SIG-M5 (cell line): ENCODE measurements around the gene NTRK1.
"Not testable (repeated sequence)": the region's sequence is repeated elsewhere in the genome, so short reads cannot be mapped to it uniquely, and the experiment has no call there.

Experiments
- DNase-seq: peaks from one replicate; lab custom pipeline; 2025; lab: John Stamatoyannopoulos, UW

Gene NTRK1

DNA sequence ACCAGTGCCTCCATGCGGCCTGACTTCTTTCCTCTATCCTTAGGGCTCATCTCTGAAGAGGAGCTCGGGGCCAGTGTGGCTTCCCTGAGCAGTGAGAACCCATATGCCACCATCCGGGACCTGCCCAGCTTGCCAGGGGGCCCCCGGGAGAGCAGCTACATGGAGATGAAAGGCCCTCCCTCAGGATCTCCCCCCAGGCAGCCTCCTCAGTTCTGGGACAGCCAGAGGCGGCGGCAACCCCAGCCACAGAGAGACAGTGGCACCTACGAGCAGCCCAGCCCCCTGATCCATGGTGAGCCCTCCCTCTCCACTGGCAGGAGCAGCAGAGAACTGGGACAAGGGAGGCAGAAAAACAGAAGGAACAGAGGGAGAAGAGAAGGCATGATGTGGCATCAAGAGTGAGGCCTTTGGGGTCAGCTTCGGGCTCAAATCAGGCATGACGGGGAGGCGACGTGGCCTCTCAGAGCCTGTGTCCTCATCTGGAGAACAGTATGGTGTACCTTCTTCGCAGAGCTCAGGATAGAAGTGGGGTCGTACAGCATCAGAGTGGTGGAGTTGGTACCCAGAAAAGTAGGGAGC, 53.2 kb downstream of the NTRK1 start:
- DNase-seq = no peak

DNA sequence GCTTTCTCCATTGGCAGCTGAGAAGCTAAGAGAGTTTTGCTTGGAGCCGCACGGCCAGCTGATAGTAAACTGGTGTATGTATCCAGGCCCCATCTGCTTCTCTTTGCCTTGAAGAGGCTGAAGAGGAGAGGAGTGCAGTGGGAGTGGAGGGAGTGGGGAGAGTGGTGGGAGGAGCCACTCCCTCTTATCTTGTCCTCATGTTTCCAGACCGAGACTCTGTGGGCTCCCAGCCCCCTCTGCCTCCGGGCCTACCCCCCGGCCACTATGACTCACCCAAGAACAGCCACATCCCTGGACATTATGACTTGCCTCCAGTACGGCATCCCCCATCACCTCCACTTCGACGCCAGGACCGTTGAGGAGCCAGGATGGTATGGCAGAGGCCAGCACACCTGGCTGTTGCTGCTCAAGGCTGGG, 53.8 kb downstream of the NTRK1 start:
- no peak for DNase-seq

DNA sequence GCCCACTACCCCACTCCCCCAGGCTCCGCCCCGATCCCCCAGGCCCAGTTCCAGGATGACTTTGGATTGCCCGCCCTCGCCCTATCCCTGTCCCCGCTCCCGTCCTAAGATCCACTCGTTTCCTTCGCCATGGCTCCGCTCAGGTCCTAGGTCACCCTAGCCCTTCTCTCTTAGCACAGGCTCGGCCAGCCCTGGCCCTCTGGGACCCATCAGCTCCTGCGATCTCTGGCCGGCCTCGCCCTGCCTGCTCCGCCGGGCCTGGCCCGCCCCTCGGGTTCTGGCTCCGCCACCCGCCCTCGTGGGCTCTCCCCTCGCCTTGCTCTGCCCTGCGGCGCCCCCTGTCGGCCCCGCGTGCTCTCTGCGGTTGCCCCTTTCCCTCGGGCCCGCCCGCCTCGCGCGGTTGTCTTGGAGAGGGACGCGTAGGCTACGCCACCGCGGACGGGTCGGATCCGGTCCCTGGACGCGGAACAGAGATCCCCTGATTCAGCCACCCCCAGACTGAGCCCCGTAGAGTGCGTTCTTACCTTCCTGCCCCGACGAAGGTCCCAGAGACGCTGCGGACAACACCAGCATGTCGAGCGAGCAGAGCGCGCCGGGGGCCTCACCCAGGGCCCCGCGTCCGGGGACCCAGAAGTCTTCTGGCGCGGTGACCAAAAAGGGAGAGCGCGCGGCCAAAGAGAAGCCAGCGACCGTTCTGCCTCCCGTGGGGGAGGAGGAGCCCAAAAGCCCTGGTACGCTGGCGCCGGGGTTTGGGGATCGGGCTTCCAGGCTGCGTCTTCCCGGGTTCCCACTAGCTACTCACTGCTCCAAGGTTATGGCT, 59.8 kb downstream of the NTRK1 start, which contains the start of gene LRRC71:
LRRC71 (plus strand) TSS at position 400 of the 820 bp plus-strand sequence; CDS start at position 572, 172 bp downstream.
- no peak for DNase-seq

DNA sequence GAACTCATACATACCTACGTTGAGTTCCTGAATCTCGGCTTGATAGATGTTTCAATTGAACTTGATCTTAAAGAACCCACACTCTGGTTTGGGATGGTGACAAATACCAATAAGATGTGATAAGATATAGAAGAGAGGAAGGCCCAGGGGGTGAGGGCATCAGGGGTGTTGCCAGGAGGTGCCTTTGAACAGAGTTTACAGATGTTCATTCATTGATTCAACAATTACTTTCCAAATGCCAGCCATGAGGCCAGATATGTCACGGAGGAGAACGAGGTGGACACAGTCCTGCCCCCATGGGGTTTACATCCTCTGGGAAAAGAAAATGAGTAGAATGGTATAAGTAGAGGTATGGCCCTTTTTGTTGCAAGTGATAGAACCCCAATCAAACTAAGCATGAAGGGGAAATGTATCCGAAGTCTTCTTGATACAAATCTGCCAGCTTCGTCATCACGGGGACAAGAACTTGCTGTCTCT, 60.4 kb downstream of the NTRK1 start:
- DNase-seq = no peak

DNA sequence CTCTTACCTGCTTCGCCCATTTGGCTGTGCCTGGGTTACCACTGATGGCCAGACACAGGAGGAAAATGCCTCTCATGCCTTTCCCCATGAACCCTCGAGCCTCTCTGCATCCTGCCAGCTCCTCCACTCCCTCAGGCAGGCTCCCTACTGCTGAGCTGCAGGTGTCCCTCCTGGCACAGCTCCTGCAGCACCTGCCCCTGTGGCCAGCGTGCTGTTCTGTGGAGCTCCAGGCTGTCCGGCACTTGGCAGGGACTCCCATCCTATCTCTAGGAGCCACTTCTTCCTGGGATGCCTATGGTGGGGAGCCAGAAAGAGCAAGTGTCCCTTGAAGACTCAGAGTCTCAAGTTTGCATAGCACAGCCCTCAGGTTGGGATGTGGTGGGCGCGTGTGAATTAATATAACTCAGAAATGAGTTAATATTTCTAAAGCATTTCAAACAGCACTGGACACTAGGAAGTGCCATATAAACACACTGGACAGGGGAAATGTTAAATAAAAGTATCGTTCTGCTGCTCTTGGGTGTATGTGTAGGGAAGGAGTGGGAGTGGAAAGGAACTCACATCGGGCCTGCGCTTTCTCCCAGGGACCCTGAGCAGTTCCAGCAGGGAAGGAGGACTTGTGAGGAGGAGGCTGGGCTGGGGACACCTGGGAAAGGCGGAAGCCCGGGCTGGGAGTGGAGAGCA, 62.5 kb downstream of the NTRK1 start:
- DNase-seq = no peak

DNA sequence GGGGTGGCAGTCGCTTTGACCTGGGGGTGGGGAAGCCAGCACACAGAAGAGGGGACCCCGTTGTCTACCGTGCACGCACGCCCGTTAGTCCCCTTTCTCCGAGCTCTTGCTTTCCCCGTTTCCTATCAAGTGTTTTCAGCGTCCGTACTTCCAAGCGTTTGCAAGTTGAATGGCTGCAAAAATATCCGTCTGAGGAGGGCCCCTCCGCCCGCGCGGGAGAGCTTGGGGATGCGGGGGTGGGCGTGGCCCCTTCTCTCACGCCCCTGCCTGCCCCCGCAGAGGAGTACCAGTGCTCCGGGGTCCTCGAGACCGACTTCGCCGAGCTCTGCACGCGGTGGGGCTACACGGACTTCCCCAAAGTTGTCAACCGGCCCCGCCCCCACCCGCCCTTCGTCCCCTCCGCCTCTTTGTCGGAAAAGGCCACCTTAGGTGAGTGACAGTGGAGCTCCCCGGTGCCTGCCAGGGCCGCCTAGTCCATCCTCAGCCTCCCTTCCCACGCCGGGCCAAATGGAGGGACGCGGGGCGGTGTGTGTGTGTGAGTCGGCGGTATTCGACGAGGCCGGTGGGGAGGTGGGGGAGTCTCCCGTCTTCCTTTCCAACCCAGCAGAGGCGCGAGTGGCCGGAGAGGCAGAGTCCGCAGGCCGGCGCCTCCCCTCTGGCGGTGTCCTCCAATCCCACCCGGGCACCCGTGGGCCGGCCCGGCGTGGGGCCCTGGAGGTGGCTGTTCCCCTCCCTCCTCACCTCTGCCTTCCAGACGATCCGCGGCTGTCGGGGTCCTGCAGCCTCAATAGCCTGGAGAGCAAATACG, 63.2 kb downstream of the NTRK1 start:
- no peak for DNase-seq

DNA sequence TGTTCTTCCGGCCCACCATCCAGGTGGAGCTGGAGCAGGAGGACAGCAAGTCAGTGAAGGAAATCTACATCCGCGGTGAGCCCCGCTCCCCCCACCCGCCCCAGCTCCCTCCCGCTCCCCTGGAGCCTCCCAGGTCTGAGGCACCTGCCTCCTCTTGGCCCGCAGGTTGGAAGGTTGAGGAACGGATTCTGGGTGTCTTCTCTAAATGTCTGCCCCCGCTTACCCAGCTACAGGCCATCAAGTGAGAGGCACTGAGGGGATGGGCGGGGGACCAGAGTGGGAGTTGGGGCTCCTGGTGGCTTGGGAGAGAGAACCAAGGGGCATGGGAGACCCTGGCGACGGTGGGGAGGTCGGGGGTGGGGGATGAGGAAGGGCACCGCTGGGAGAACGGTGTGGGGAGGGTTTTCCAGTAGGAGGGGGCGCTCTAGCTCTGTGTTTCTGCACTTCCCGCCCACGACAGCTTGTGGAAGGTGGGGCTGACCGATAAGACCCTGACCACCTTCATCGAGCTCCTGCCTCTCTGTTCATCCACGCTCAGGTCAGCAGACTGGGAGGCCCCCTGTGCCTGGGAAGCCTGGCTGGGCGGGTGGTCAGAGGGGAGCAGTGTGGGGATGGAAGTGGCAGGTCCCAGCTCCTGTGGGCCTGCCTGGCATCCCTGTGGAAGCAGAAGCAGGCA, 64.0 kb downstream of the NTRK1 start:
- DNase-seq = no peak

DNA sequence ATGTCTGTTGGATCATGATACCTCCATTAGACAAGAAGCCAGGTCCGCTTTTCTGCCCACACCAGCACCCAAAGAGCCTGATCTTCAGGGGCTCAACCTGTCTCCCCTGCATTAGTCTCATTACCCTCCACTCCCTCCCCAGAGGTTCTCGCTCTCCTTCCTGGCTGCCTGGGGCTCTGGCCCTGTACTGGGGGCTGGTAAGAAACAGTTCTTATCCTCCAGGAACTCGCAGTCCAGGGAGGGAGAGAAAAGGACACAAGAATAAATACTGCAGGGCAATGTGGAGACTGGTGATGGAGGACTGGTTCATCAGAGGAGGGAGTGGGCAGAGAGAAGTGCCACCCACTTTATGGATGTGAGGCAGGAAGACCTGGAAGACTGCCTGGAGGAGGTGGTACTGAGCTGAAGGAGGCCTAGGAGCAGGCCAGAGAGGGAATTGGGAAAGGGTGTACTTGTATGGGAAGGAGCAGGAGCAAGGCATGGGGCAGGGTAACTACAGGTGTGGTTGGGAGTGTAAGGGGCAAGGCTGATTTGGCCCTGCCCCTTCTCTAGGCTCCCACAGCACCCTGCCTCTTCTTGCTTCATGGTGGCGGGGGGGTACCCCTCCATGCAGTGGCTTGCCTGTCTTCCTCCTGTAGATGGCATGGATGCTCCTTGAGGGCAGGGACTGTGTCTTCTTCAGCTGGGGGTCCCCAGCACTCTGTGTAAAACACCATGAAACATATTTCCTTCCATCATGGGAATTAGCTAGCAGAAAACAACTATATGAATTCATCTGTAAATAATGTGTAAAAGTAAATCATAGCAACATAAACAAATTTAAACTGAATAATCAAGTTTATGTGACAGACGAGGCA, 64.7 kb downstream of the NTRK1 start:
- no peak for DNase-seq

DNA sequence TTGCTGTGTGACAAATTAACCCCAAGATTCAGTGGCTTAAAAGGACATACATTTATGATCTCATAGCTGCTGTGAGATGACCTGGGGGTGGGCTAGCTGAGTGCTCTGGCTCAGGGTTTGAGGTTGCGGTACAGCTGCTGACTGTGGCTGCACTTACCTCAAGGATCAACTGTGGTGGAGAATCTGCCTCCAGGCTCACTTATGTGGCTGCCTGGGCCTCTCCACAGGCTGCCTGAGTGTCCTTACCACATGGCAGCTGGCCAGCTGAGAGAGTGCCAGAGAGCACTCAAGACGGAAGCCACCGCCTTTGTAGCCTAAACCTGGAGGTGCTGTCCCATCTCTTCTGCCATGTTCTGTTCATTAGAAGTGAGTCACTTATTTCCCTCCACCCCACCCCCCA, 65.5 kb downstream of the NTRK1 start:
- DNase-seq = no peak

DNA sequence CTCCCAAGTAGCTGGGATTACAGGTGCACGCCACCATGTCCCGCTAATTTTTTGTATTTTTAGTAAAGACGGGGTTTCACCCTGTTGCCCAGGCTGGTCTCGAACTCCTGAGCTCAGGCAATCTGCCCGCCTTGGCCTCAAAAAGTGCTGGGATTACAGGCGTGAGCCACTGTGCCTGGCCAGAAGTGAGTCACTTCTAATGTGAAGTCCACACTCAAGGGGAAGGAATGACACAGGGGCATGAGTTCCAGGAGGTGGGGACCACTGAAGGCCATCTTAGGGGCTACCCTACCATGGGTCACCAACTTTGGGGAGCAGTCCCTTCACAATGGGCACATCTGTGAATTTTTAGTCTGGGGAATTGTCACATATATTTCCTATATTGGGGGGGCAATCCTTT, 66.0 kb downstream of the NTRK1 start:
- not testable (repeated sequence) for DNase-seq

DNA sequence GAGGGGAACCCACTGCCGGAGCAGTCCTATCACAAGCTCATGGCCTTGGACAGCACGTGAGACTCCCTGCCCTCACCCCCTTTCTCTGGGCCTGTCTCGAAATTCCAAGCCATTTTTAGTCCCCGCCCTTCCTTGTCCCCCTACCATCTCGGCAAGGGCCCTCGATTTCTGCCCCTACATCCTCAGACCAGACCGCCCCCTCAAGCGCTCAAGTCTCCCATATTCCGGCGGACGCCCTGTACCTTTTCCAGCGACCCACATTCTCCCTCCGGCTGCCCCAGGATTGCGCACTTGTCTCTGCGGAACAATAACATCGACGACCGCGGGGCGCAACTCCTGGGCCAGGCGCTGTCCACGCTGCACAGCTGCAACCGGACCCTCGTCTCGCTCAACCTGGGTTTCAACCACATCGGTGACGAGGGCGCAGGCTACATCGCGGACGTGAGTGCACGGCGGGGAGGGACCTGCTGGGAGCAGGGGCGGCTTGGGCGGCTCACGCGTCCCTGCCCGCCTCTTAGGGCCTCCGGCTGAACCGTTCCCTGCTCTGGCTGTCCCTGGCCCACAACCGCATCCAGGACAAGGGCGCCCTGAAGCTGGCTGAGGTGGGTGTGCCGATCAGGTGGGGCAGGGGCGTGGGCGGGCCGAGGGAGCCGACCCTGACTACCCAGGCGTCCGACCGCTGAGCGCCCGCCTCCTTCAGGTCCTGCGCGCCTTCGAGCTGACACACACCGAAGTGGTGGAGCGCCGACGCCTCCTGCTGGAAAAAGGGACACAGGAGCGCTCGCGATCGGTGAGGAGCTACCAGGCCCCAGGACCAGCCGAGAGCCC, 66.8 kb downstream of the NTRK1 start:
- DNase-seq = no peak

DNA sequence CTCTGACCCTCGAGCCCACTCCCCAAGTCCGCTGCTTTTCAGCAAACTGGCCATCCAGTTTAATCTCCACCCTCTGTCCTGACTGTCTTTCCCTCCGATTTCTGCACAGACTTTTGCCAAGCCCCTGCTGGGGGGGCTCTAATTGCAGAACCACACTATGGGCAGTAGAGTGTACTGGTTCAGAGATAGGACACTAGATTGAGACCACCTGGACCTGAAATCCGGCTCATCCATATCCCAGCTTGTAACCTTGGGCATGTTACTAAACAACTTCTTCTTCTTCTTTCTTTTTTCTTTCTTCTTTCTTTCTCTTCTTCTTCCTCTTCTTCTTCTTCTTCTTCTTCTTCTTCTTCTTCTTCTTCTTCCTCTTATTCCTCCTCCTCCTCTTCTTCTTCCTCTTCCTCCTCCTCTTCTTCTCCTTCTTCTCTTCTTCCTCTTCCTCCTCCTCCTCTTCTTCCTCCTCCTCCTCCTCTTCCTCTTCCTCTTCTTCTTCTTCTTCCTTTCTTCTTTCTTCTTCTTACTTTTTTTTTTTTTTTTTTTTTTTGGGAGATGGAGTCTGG, 67.5 kb downstream of the NTRK1 start:
- no peak for DNase-seq

DNA sequence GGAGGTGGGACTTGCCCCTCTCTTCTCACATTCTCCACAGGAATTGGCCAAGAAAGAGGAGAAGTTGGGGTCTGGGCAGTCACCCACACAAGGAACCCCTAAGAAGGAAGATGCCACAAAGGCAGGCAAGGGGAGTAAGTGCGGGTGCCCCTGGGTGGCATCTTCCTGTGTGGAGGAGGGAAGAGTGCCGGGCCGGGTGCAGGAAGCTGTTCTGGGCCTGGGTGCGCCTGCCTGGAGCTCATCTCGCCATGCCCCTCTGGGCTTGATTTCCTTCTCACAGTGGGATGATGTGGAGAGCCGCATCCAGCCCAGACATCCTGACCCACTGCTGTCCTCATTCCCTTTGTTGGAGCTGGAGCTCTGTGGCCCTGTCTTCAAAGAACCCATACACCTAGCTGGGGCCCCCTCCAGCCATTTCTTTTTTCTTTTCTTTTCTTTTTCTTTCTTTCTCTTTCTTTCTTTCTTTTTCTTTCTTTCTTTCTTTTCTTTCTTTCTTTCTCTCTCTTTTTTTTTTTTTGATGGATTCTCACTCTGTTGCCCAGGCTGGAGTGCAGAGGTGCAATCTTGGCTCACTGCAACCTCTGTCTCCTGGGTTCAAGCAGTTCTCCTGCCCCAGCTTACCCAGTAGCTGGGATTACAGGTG, 69.1 kb downstream of the NTRK1 start:
- no peak for DNase-seq

DNA sequence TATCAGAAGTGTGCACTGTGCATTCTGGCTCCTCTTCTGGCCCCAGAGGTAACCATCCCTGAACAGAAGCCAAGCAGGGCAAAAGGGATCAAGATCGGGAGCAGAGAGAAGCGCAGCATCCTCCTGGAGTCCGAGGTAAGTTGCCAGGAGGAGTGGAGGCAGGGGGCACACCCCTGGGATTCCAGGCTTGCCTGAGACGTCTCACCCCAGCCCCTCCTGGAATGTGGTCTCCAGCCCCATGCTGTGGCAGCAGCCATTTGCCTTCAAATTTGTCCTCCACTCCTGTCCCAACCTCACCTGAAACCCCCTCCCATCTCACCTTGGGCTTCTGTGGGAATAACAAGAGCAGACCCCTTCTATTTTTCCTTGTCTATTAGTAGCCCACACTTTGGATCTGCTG, 69.8 kb downstream of the NTRK1 start:
- no peak for DNase-seq
